ENCODE data around the gene ARHGEF11.
A peak's percentile ranks its signal among the peaks of the same experiment; 100 is the strongest.

The ARHGEF11 gene

DNA sequence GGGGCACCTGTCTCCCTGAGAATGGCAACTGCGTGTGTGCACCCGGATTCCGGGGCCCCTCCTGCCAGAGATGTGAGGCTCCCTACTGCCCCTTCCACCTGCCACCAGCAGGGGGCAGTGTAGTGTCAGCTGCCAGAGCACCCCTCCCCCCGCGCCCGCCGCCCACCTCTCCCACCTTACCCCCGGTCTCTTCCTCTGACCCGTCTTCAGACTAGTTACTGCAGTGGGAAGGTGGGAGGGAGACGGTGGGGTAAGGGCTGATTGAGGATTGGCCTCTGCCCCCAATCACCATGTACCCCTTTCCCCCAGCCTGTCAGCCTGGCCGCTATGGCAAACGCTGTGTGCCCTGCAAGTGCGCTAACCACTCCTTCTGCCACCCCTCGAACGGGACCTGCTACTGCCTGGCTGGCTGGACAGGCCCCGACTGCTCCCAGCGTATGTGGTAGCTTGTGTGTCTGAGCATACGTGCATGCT, 135.2 kb downstream of the ARHGEF11 start:
- no peak for DNase-seq (ENCODE audit: low spot score)

DNA sequence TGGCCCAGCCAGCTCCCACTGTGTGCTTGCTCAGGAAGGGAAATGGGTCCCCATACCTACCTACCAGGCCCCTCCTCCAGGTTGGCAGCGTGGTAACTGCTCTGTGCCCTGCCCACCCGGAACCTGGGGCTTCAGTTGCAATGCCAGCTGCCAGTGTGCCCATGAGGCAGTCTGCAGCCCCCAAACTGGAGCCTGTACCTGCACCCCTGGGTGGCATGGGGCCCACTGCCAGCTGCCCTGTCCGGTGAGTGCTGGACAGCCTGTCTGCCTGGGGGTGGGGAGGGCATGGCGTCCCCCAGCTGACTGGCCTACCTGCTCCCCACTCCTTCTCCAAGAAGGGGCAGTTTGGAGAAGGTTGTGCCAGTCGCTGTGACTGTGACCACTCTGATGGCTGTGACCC, 135.9 kb downstream of the ARHGEF11 start:
- DNase-seq (ENCODE audit: low spot score): no peak

DNA sequence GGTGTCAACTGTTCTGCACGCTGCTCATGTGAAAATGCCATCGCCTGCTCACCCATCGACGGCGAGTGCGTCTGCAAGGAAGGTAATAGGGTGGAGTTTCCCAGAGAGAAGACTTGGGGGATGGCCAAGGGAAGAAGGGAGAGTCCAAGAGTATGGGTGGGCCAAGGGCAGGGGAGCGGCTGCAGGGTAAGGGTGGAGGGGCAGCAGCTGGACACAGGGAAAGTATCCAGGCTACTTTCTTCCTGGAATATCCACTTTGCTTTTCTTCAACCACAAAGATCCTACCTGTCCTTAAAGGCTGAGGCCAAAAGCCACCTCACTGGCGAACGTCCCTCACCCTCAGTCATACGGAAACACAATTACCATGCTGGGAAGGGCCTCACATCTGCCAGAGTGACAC, 136.6 kb downstream of the ARHGEF11 start:
- DNase-seq (ENCODE audit: low spot score): no peak

DNA sequence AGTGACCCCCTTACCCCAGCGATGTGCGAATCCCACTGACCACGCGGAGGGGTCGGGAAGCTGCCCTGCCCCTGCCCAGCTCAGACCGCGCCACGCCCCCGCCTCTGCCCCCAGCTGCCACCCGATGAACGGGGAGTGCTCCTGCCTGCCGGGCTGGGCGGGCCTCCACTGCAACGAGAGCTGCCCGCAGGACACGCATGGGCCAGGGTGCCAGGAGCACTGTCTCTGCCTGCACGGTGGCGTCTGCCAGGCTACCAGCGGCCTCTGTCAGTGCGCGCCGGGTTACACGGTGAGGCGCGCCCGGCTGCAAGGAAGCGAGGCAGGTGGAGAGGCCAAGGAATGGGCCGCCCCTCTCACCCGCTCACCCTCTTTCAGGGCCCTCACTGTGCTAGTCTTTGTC, 137.0 kb downstream of the ARHGEF11 start:
- DNase-seq (ENCODE audit: low spot score): no peak

DNA sequence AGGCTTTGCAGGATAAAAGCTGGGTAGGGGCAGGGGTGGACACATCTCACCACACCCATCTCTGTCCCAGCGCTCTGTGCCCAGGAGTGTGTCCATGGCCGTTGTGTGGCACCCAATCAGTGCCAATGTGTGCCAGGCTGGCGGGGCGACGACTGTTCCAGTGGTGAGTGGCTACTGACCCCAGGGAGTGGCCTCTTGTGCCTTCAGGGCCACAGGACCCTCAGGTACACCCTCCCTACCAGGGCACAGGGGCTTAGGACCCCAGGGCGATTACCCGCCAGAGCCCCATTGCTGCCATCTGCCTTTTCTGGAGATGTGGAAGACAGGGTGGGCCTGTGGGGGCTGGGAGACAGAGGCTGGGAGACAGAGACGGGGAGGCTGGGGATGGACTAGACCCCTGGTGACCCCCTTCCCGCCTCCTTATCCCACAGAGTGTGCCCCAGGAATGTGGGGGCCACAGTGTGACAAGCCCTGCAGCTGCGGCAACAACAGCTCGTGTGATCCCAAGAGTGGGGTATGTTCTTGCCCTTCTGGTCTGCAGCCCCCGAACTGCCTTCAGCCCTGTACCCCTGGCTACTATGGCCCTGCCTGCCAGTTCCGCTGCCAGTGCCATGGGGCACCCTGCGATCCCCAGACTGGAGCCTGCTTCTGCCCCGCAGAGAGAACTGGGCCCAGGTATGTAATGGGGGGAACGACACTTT, 139.2 kb downstream of the ARHGEF11 start:
- no peak for DNase-seq (ENCODE audit: low spot score)

DNA sequence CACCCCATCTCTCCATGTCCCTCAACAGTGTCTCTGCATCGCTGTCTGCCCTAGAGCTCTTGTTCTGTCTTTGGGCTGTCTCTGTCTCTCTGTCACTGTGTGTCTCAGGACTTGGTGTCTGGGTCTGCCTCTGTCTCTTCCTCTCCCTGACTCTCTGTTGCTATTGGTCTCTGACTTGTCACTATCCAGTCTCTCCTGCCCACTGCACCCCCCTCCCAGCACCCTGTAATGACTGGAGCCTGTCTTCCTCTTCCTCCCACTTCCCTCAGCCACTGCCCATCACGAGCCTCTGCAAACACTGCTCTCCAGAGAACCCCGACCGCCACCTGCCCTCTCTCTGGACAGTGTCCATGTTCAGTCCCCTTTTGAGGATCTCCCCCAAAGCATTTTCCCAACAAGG, 139.9 kb downstream of the ARHGEF11 start:
- no peak for DNase-seq (ENCODE audit: low spot score)

DNA sequence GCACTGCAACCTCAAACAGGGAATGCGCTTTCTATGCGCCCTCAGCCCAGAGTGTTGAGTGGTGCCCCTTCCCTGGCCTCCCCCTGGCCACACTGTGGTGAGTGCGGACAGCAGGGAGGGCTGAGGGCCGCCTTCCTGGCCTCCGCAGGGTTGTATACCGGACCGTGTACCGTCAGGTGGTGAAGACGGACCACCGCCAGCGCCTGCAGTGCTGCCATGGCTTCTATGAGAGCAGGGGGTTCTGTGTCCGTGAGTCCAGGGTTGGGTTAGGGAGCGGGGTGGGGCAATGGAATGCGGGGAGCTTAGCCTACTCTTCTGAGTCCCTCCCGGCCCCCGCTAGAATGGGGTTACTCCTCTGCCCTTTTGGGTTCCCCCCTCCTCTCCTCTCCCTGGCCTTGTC, 140.4 kb downstream of the ARHGEF11 start:
- no peak for DNase-seq (ENCODE audit: low spot score)

DNA sequence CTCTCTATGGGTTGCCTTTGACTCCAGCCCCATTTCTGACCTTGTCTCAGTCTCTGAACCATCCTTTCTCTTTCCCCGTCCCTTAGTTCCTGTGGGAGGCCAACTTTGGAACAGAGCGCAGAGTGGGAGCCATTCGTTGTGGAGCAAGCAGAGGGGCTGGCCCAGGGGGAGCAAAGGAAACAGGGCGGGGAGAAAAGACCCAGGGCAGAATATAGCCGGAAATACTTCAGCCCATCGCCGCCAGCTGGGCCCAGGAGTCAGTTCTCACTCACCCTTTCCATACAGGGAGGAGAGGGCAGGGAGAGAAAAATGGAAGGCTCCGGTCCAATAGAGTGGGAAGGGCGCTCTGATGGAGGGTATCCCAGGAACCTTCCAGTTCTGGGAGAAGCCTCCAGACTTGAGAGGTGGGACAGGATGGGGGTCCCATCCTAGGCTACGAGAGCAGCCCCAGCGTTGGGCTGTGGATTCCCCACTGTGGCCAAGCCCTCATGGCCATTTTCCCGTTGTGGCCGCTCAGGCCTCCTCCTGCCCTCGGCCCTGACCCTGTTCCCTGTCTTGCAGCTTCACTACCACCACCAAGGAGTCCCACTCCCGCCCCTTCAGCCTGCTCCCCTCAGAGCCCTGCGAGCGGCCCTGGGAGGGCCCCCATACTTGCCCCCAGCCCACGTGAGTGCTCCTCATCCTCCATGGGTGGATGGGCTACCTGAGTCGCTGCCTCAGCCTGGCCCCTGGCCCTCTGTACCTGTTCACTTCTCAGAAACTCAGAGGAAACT, 141.2 kb downstream of the ARHGEF11 start:
- no peak for DNase-seq (ENCODE audit: low spot score)

DNA sequence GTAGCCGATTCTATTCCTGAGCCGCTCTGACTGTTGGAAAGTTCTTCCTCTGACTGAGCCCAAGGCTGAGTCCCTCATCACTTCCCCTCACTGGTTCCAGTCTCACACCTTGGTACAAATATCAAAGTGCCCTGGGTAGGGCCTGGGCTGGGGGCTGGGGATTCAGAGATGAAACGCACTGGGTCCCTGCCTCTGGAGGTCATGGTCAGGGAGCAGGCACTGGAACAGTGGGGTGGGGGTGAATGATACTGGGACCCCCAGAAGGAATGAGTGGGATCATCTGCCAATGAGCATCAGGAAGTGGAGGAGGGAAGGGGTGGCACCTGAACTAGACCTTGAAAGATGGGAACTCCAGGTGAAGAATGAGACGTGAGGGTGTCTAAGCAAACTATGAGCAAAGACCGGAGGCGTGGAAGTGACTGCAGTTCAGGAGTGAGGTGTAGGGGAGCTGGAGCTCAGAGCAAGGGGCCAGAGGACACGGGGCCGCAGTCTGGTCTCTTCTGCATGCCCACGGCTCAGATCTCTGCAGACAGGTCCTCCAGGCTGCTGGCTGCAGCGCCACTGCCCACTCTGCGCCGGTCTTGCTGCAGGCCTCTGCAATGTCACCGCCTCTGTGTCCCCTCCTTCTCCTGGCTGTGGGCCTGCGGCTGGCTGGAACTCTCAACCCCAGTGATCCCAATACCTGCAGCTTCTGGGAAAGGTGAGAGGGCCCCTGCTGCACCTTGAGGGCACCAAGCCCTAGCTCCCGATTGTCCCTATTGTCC, 142.0 kb downstream of the ARHGEF11 start:
- DNase-seq (ENCODE audit: low spot score): no peak

DNA sequence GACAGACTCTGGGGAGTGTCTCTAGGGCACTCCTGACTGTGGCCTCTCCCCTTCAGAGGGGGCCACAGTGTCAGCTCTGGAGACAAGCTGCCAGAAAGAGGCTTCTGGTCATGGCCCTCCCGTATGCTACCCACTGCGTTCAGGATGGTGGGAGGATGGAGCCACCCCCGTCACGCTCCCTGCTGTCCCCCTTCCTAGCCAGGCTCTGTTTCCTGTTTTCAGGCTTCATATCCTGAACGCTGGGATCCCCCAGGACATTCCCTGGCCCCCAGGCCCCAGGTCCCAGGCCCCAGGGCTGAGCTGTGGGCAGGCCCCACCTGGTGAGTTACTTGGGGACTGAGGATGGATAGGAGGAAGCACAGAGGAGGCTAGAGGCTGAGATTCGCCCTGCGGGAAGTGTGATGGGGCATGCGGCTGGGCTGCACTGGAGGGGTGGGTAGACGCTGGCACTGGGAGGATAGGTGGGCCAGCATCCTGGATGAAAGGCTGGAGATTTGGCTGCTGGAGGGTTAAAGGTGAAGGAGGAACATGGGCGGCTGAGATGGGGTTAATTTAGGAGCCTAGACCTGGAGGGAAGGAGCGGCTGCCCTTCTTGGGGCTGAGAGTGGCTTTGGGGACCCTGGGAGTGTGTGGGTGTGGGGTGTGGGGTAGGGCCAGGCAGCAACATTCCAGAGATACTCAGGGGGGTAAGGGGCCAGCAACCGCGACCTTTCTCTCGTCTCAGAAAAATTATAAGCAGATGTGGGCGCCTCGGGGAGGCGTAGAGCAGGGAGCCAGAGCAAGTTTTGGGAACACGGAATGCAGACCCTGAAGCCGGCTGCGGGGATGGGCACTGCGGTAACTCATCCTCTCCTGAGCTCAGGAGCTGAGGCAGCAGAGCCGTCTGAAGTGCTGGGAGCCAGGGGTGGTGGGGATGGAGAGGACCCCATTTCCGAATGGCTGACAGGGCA, 143.3 kb downstream of the ARHGEF11 start:
- no peak for DNase-seq (ENCODE audit: low spot score)

DNA sequence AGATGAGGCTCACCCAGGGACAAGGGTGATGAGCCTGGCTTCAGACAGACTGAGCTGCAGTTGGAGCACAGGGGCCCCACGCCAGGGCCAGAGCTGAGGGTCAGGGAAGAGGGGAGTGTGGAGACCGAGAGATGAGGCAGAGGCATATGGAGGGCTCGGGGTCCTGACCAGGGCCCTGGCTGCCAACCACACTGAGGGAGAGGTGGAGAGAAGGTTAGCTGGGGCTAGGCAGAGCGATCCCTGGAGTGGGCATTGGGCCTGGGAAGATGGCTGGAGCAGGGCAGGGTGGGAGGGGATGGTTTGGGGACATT, 144.0 kb downstream of the ARHGEF11 start:
- DNase-seq (ENCODE audit: low spot score): no peak

DNA sequence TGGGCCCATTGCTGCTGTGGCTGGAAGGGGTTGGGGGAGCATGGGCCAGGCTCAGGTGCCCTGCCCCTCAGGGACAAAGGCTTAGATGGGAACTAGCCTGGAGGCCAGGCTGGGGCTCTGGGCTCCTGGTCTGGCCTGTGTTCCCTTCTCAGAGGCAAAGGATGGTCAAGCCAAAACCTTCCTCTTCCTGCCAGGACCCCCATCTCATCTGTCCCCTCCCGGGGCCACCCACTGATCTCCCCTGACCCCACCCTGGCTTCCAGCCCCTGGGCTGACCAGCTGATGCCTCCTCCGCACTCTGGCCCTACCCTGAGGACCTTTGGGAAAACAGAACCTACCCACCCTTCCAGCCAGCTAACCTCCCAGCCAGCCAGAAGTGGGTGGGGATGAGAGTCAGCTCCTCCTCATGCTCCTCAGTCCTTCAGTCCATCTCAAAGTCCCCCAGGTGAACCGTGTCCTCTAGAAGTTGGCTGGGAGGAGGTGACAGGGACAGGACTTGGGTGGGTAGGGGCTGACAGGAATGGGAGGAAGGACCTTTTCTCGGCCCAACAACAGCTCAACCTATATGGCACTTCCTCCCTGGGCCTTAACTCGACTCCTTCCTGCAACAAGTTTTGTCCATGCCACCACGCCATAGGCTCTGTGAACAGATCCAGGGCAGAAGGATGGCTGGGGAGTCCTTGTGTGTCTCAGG, 144.5 kb downstream of the ARHGEF11 start:
- no peak for DNase-seq (ENCODE audit: low spot score)

DNA sequence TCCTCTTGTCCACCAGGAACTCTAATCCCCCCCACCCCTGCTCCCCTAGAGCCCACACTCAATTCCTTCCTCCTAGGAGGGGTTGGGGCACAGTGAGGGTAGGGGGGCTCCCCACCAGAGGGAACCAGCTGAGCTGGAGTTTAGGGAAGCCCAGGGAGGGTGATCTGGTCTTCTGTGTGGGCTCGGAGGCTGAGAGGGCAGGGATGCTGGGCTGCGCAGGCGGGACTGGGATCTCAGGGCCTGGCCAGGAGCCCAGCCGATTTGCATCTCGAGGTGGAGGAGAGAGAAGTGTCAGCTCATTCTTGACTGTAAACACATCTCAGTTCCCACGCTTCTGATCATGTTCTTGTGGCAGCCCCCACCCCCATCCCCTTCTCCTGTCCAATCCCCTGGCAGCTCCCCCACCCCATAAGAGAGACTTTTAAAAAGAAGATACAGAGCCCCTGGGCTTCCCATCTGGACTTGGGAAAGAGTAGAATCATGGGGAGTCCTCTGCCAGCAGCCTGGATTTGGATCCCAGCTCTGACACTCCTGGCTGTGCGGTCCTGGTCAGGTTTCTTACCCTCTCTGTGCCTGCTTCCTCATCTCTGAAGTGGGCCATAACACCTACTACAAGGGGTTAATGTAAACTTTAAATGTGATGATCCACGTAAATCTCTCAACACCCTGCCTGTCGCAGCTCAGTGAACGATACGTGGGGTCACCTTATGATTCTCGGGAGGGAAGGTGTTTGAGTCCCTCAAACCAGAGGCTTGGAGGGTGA, 145.4 kb downstream of the ARHGEF11 start:
- DNase-seq (ENCODE audit: low spot score): no peak

DNA sequence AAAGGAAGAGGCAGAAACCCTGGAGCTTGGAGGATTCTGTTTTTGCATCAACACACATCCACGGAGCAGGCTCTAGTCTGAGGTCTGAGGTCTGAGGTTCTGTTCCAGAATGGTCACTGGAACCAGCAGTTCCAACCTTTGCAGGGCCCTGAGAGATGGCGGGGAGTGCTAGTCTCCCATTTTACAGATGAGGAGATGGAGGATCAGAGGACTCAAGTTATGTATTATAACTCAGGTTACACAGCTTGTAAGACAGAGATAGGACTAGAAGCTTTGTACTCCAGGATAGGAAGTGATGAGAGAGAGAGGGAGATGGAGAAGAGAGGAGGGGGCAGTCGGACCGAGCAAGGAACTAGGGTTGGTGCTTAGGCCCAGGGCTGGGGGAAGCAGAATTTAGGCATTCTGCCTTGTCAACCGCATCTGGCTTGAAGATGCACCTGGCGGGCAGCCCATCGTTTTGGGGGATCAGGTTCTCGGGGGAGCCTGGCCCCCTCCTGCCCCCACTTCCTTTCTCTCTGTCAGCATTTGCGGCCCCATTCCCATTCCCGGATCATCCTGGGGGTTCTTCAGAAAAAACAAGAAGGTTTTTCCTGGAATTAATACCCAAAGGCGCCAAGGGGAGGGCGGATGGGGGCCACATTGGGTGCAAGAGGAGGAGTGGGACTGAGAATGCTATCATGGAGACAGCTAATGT, 146.4 kb downstream of the ARHGEF11 start:
- no peak for DNase-seq (ENCODE audit: low spot score)

DNA sequence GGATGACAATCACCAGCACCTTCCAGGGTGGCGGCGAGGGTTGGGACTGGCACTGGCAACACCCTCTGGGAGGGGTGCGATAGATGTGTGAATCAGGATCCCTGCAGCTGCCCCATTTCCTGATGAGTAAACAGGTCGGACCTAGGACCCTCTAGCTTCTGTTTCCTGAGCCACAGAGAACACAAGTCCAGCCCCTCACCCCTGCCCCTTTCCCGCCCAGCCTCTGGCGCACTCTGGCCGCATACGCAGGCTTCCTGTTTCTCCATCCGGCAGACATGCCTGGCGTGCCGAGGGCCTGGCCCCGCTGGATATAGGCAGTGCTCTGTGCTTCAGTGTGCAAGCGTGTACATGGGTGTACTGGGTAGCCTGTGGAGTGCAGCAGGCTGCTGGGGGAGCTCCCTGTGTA, 147.4 kb downstream of the ARHGEF11 start:
- DNase-seq (ENCODE audit: low spot score): peak; percentile 95

DNA sequence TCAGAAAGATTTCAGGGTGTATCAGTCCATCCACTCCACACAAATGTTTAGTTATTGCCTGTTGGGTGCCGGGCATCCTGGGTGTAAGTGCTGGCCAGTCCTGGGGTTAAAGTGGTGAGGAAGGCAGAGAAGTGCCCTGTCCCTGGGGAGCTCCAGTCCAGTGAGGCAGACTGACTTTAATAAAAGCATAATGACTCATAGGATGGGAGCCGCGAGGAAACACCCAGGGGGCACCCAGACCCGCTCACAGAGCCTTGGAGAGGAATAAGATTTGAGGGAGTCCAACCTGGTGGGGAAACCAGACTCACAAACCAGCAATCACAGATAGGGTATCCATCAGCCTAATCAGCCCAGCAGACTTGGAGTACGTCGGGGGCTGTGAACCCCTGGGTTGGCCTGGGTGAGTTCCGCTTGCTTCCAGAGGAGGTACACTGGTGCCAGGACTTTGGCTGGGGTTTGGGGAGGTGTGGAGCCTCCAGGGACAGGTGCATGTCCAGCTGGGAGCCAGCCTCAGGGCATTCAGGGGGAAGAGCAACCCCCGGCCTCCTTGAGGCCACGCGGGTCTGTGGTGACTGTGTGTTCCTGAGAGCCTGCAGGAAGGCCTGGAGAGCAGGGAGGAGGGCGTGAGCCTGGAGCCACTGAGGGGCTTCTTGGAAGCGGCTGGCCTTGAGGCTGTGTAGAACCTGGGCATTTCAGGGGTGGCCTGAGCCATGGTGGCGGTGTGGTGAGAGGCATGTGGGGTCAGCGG, 148.3 kb downstream of the ARHGEF11 start:
- DNase-seq (ENCODE audit: low spot score): no peak

DNA sequence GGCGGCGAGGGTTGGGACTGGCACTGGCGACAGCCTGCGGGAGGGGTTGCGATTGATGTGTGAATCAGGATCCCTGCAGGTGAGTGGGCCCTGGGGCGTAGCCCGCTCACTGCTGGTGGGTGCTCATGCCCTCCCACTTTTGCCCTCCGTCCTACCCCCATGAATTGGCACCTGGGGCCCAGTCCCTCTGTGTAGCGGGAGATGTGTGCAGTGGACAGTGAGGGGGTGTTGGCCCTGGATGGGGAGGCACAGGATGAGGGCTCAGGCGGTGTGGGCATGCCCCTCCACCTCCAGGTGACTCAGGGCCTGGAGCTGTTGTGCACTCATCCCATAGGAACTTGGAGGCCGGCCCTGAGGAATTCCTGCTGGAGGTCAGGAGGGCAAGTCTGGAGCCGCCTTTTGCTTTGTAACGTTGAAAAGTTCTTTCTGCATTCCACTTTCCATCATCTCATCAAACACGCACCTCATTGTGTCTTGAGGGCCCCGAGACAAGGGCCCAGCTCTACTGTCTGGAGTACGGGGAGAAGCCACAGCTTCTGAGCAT, 149.0 kb downstream of the ARHGEF11 start:
- peak; percentile 98 for DNase-seq (ENCODE audit: low spot score)

DNA sequence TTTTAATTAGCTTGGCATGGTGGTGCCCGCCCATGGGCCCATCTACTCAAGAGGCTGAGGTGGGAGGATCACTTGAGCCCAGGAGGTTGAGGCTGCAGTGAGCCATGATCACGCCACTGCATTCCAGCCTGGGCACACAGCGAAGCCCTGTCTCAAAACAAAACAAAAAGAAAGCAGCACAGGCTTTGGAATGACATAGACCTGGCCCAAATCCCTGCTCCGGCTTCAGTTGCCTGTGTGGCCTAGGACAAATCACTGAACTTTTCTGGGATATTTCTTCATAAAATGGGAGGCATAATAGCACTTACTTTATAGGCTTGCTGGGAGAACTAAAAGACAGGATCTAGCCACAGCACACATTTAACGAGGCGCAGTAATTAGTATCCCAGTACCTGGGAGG, 149.6 kb downstream of the ARHGEF11 start:
- DNase-seq (ENCODE audit: low spot score): no peak

DNA sequence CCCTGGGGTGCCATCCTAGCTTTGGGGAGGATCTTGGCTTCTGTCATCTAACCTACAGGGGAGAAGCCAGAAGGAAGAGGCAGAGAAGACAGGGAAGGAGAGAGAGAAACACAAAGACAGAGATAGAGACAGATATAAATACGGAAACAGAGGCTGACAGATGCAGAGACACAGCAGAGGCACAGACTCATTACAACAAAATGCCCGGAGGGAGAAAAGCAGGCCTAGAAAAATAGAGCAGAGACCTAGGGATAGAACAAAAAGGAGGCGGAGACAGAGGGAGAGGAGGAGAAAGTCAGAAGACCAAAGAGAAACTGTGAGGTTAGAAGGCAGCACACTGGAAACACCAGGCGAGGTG, 150.1 kb downstream of the ARHGEF11 start:
- no peak for DNase-seq (ENCODE audit: low spot score)
